Measurements from ENCODE around the gene FKBP1B.

DNA sequence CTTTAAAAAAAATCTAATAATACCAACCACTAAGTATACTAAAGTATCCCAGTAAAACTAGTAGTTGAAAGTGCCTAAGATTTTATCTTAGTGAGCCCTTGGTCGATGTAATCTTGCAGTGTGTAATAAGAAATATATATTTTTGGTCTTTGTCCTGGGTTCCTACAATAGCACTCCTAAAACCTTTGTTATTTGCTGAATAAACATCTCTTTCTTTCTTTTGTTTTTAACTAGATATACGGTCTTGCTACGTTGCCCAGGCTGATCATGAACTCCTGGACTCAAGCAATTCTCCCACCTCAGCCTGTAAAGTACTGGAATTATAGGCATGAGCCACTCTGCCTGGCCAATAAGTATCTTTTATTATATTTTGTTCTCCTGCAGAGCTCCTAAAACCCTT is 37.5 kb downstream of the FKBP1B start:
- TF ChIP-seq POLR2AphosphoS5 (IDR thresholded peaks at IDR 0.05; ENCODE audit: low read depth, low read length) = no peak
- TF ChIP-seq FOSL2 (IDR thresholded peaks at IDR 0.05; ENCODE audit: borderline replicate concordance, low read depth) = no peak
- TF ChIP-seq, protein P1, sequence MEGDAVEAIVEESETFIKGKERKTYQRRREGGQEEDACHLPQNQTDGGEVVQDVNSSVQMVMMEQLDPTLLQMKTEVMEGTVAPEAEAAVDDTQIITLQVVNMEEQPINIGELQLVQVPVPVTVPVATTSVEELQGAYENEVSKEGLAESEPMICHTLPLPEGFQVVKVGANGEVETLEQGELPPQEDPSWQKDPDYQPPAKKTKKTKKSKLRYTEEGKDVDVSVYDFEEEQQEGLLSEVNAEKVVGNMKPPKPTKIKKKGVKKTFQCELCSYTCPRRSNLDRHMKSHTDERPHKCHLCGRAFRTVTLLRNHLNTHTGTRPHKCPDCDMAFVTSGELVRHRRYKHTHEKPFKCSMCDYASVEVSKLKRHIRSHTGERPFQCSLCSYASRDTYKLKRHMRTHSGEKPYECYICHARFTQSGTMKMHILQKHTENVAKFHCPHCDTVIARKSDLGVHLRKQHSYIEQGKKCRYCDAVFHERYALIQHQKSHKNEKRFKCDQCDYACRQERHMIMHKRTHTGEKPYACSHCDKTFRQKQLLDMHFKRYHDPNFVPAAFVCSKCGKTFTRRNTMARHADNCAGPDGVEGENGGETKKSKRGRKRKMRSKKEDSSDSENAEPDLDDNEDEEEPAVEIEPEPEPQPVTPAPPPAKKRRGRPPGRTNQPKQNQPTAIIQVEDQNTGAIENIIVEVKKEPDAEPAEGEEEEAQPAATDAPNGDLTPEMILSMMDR (IDR thresholded peaks at IDR 0.05) = no peak
- TF ChIP-seq RAD21 (IDR thresholded peaks at IDR 0.05; ENCODE audit: low read length) = no peak
- no peak for TF ChIP-seq TCF12 (IDR thresholded peaks at IDR 0.05)
- no peak for TF ChIP-seq MXI1 (IDR thresholded peaks at IDR 0.05; ENCODE audit: low read depth, low read length)
- TF ChIP-seq NRF1 (IDR thresholded peaks at IDR 0.05; ENCODE audit: low read depth, low read length) = no peak
- TF ChIP-seq, protein P2, sequence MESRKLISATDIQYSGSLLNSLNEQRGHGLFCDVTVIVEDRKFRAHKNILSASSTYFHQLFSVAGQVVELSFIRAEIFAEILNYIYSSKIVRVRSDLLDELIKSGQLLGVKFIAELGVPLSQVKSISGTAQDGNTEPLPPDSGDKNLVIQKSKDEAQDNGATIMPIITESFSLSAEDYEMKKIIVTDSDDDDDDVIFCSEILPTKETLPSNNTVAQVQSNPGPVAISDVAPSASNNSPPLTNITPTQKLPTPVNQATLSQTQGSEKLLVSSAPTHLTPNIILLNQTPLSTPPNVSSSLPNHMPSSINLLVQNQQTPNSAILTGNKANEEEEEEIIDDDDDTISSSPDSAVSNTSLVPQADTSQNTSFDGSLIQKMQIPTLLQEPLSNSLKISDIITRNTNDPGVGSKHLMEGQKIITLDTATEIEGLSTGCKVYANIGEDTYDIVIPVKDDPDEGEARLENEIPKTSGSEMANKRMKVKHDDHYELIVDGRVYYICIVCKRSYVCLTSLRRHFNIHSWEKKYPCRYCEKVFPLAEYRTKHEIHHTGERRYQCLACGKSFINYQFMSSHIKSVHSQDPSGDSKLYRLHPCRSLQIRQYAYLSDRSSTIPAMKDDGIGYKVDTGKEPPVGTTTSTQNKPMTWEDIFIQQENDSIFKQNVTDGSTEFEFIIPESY (IDR thresholded peaks at IDR 0.05; ENCODE audit: borderline replicate concordance, low read depth) = no peak
- no peak for TF ChIP-seq CHD2 (IDR thresholded peaks at IDR 0.05; ENCODE audit: low read length, partially characterized antibody)
- no peak for TF ChIP-seq TAF1 (IDR thresholded peaks at IDR 0.05; ENCODE audit: borderline replicate concordance, low read depth, low read length)
- TF ChIP-seq EP300 (IDR thresholded peaks at IDR 0.05; ENCODE audit: borderline replicate concordance in 1 of 2, low read depth in 1 of 2, low read length in 1 of 2) = no peak
- no peak for TF ChIP-seq NFIC (IDR thresholded peaks at IDR 0.05; ENCODE audit: borderline replicate concordance)
- TF ChIP-seq, protein P3, sequence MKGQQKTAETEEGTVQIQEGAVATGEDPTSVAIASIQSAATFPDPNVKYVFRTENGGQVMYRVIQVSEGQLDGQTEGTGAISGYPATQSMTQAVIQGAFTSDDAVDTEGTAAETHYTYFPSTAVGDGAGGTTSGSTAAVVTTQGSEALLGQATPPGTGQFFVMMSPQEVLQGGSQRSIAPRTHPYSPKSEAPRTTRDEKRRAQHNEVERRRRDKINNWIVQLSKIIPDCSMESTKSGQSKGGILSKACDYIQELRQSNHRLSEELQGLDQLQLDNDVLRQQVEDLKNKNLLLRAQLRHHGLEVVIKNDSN (IDR thresholded peaks at IDR 0.05; ENCODE audit: borderline replicate concordance, low read depth) = no peak
